ENCODE data around the gene RAB22A. TPM values are rescaled to one million over a fixed set of nuclear protein-coding genes. Genes with fewer than 3 reads are reported as not detected.

The RAB22A gene
- total and polyA plus RNA-seq, 2 donors from 2014 or later: 7.0 to 20.7 TPM

DNA sequence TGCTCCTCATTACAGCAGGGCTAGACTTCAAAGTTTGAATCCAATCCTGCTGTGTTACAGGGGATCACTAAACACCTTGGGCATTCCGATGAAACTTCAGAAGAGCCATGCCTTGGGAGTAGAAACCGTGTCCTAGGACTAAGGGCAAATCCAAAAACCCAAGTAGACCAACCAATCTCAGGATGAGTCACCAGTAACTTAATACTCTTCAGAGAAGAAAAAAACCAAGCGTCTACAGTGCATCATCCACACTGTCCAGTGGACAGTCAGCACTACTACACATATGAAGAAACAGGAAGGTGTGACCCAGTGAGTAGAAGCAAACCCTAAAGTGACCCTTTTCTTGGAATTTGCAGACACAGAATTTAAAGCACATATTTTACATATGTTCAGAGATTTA lies 40.1 kb downstream of the RAB22A start:
- Histone ChIP-seq H3K9me3 (ENCODE audit: control insufficient read depth in 2 of 3, insufficient read depth in 1 of 3, low read length in 3 of 3) (no peaks in the 10 kb centered on the region), H3K36me3 (ENCODE audit: control insufficient read depth in 2 of 3, insufficient read depth in 3 of 3, low read length in 3 of 3) (peaks cover 2 to 22% (median 18%) of the 10 kb centered on the region in 3 donors), H3K4me3 (ENCODE audit: low read length in 3 of 3) (no peak overlapping the region), H3K27ac (ENCODE audit: low read depth in 2 of 2, low read length in 2 of 2) (no peak overlapping the region), H3K4me1 (ENCODE audit: control insufficient read depth in 2 of 3, insufficient read depth in 2 of 3, low read depth in 1 of 3, low read length in 3 of 3) (no peaks in the 10 kb centered on the region), H3K27me3 (ENCODE audit: control insufficient read depth, insufficient read depth, low read length) (no peaks in the 10 kb centered on the region), H3K9ac (ENCODE audit: low read length in 3 of 3) (no peak overlapping the region)
- intact Hi-C loops (cut with DNase I): no loop called here
- DNase-seq (no peak), FAIRE-seq (no peak)
- TF ChIP-seq, protein P1, sequence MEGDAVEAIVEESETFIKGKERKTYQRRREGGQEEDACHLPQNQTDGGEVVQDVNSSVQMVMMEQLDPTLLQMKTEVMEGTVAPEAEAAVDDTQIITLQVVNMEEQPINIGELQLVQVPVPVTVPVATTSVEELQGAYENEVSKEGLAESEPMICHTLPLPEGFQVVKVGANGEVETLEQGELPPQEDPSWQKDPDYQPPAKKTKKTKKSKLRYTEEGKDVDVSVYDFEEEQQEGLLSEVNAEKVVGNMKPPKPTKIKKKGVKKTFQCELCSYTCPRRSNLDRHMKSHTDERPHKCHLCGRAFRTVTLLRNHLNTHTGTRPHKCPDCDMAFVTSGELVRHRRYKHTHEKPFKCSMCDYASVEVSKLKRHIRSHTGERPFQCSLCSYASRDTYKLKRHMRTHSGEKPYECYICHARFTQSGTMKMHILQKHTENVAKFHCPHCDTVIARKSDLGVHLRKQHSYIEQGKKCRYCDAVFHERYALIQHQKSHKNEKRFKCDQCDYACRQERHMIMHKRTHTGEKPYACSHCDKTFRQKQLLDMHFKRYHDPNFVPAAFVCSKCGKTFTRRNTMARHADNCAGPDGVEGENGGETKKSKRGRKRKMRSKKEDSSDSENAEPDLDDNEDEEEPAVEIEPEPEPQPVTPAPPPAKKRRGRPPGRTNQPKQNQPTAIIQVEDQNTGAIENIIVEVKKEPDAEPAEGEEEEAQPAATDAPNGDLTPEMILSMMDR (IDR thresholded peaks at IDR 0.05; ENCODE audit: borderline replicate concordance, extremely low read depth, insufficient read depth): no peak

DNA sequence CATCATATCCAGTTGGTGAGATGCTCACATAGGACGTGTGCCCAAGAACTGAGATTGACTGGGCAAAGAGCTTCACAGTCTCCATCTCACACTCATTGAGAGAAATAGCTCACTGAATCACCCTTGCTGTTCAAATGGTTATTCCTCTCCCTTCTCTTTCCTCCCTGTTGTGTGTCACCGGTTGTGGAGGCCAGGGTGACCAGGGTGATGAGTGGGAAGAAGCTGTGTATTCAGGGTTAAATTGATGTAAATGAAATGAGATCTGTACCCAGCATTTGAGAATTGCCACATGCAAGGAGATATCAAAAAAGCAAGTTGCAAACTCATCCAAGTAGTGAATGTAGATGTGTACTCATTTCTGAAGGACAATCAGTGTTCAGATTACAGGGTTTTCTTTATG lies 43.0 kb downstream of the RAB22A start:
- Histone ChIP-seq H3K4me1 (ENCODE audit: control insufficient read depth in 2 of 3, insufficient read depth in 2 of 3, low read depth in 1 of 3, low read length in 3 of 3) (no peaks in the 10 kb centered on the region), H3K27ac (ENCODE audit: low read depth in 2 of 2, low read length in 2 of 2) (no peak overlapping the region), H3K9me3 (ENCODE audit: control insufficient read depth in 2 of 3, insufficient read depth in 1 of 3, low read length in 3 of 3) (no peaks in the 10 kb centered on the region), H3K9ac (ENCODE audit: low read length in 3 of 3) (no peak overlapping the region), H3K27me3 (ENCODE audit: control insufficient read depth, insufficient read depth, low read length) (no peaks in the 10 kb centered on the region), H3K36me3 (ENCODE audit: control insufficient read depth in 2 of 3, insufficient read depth in 3 of 3, low read length in 3 of 3) (peaks cover 0 to 11% (median 2%) of the 10 kb centered on the region in 3 donors), H3K4me3 (ENCODE audit: low read length in 3 of 3) (no peak overlapping the region)
- FAIRE-seq: no peak
- TF ChIP-seq, protein P1 (IDR thresholded peaks at IDR 0.05; ENCODE audit: borderline replicate concordance, extremely low read depth, insufficient read depth): no peak
- DNase-seq: no peak
- intact Hi-C loops (cut with DNase I): no loop called here

DNA sequence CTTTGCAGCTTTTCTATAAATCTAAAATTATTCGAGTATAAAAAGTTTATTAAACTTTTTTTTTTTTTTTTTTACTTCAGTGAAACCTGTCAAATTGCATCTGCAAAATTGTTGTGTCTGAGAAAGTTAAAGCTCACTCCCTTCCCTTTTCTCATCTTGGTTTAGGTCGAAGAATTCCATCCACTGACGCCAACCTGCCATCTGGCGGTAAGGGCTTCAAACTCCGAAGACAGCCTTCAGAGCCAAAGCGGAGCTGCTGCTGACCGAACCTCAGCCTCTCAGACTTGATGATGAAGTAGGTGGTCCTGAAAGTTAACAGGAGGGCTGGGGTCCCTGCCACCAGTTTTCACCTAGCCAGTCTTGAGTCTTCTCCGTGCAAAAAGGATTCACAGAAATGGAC lies 49.9 kb downstream of the RAB22A start:
- no peak overlapping the region for H3K4me3 ChIP-seq (ENCODE audit: low read length in 3 of 3)
- intact Hi-C loops (cut with DNase I): no loop called here
- no peak overlapping the region for H3K27ac ChIP-seq (ENCODE audit: low read depth in 2 of 2, low read length in 2 of 2)
- H3K27me3 ChIP-seq (ENCODE audit: control insufficient read depth, insufficient read depth, low read length): no peaks in the 10 kb centered on the region
- DNase-seq (peak in 1 of 5 donors; percentile 44), FAIRE-seq (no peak)
- no peaks in the 10 kb centered on the region for H3K9me3 ChIP-seq (ENCODE audit: control insufficient read depth in 2 of 3, insufficient read depth in 1 of 3, low read length in 3 of 3)
- TF ChIP-seq, protein P1 (IDR thresholded peaks at IDR 0.05; ENCODE audit: borderline replicate concordance, extremely low read depth, insufficient read depth): no peak
- no peaks in the 10 kb centered on the region for H3K4me1 ChIP-seq (ENCODE audit: control insufficient read depth in 2 of 3, insufficient read depth in 2 of 3, low read depth in 1 of 3, low read length in 3 of 3)
- peaks cover 3 to 11% (median 10%) of the 10 kb centered on the region in 3 donors for H3K36me3 ChIP-seq (ENCODE audit: control insufficient read depth in 2 of 3, insufficient read depth in 3 of 3, low read length in 3 of 3)
- H3K9ac ChIP-seq (ENCODE audit: low read length in 3 of 3): no peak overlapping the region

DNA sequence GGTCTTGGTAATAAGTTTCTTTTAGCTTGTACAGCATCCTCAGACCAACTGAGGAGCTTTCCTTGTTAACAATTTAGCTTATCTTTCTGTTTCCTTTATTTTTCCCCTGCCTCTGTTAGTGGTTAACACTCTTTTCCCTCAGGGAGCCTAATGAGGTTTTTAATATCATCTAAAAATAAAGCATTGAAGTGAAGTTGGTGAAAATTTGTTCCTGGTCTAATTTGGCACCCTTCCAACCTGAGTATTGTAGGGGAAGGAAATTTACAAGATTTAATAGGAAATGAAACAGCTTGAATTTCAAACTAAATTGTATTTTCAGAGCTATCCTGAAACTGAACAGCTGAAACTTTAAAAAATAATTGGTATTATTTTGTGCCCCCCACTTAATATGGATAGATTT lies 51.4 kb downstream of the RAB22A start:
- no peaks in the 10 kb centered on the region for H3K4me1 ChIP-seq (ENCODE audit: control insufficient read depth in 2 of 3, insufficient read depth in 2 of 3, low read depth in 1 of 3, low read length in 3 of 3)
- no peaks in the 10 kb centered on the region for H3K9me3 ChIP-seq (ENCODE audit: control insufficient read depth in 2 of 3, insufficient read depth in 1 of 3, low read length in 3 of 3)
- no peak for FAIRE-seq
- intact Hi-C loops (cut with DNase I): no loop called here
- DNase-seq: no peak
- H3K9ac ChIP-seq (ENCODE audit: low read length in 3 of 3): no peak overlapping the region
- no peak overlapping the region for H3K27ac ChIP-seq (ENCODE audit: low read depth in 2 of 2, low read length in 2 of 2)
- H3K4me3 ChIP-seq (ENCODE audit: low read length in 3 of 3): no peak overlapping the region
- peaks cover 3 to 11% (median 7%) of the 10 kb centered on the region in 3 donors for H3K36me3 ChIP-seq (ENCODE audit: control insufficient read depth in 2 of 3, insufficient read depth in 3 of 3, low read length in 3 of 3)
- TF ChIP-seq, protein P1 (IDR thresholded peaks at IDR 0.05; ENCODE audit: borderline replicate concordance, extremely low read depth, insufficient read depth): no peak
- H3K27me3 ChIP-seq (ENCODE audit: control insufficient read depth, insufficient read depth, low read length): no peaks in the 10 kb centered on the region
